Stimulated activated CD4-positive, alpha-beta T cell treated with anti-CD3 and anti-CD28 coated beads, Interleukin-12 subunit alpha, Interleukin-12 subunit beta, amount 100 ng/mL, for 4 hours (primary cell): ENCODE data around the gene DYNC1H1.

Source experiments
- DNase-seq: peaks from one replicate; pipeline ENCODE4 v3.0.0-alpha.2; 2020

The DYNC1H1 gene

GRCh38 chr14:101964297-101965180 lies at the start of gene DYNC1H1:
Gene DYNC1H1 (plus strand): TSS chr14:101964573. CDS start chr14:101964692, 119 bp downstream.
- peak; percentile 87 for DNase-seq

- DNase-seq, result no peak
Observed at GRCh38 chr14:101915871-101916815, 48.2 kb upstream of the DYNC1H1 start.

GRCh38 chr14:101916816-101917412 lies 47.5 kb upstream of the DYNC1H1 start:
- DNase-seq, result no peak

- DNase-seq, result no peak
Observed at GRCh38 chr14:101917413-101918017, 46.9 kb upstream of the DYNC1H1 start.

- no peak for DNase-seq
Observed at GRCh38 chr14:101918065-101918989, 46.0 kb upstream of the DYNC1H1 start.

GRCh38 chr14:101920271-101920670 lies 44.1 kb upstream of the DYNC1H1 start:
- no peak for DNase-seq

- DNase-seq, result no peak
Observed at GRCh38 chr14:101922866-101923265, 41.5 kb upstream of the DYNC1H1 start.

GRCh38 chr14:101925152-101925551 lies 39.2 kb upstream of the DYNC1H1 start:
- no peak for DNase-seq

GRCh38 chr14:101926085-101926484 lies 38.3 kb upstream of the DYNC1H1 start:
- no peak for DNase-seq

GRCh38 chr14:101926620-101927019 lies 37.8 kb upstream of the DYNC1H1 start:
- no peak for DNase-seq

- no peak for DNase-seq
Observed at GRCh38 chr14:101927859-101928258, 36.5 kb upstream of the DYNC1H1 start.

GRCh38 chr14:101928415-101928841 lies 35.9 kb upstream of the DYNC1H1 start:
- DNase-seq, result no peak

GRCh38 chr14:101929096-101929495 lies 35.3 kb upstream of the DYNC1H1 start:
- DNase-seq, result no peak

GRCh38 chr14:101929946-101930345 lies 34.4 kb upstream of the DYNC1H1 start:
- DNase-seq, result no peak

- DNase-seq, result no peak
Observed at GRCh38 chr14:101932673-101933072, 31.7 kb upstream of the DYNC1H1 start.

- DNase-seq, result no peak
Observed at GRCh38 chr14:101933209-101933608, 31.2 kb upstream of the DYNC1H1 start.

GRCh38 chr14:101934601-101935150 lies 29.7 kb upstream of the DYNC1H1 start:
- no peak for DNase-seq

- no peak for DNase-seq
Observed at GRCh38 chr14:101937926-101938767, 26.2 kb upstream of the DYNC1H1 start.

GRCh38 chr14:101939646-101940170 lies 24.7 kb upstream of the DYNC1H1 start:
- no peak for DNase-seq

GRCh38 chr14:101944451-101944850 lies 19.9 kb upstream of the DYNC1H1 start:
- no peak for DNase-seq
